Measurements from ENCODE around the gene SH2D1A. TPM values are rescaled to one million over a fixed set of nuclear protein-coding genes. Genes with fewer than 3 reads are reported as not detected.

The SH2D1A gene
- total and polyA plus RNA-seq, 2 donors from 2014 or later: 2.7 TPM; not detected in 1

DNA sequence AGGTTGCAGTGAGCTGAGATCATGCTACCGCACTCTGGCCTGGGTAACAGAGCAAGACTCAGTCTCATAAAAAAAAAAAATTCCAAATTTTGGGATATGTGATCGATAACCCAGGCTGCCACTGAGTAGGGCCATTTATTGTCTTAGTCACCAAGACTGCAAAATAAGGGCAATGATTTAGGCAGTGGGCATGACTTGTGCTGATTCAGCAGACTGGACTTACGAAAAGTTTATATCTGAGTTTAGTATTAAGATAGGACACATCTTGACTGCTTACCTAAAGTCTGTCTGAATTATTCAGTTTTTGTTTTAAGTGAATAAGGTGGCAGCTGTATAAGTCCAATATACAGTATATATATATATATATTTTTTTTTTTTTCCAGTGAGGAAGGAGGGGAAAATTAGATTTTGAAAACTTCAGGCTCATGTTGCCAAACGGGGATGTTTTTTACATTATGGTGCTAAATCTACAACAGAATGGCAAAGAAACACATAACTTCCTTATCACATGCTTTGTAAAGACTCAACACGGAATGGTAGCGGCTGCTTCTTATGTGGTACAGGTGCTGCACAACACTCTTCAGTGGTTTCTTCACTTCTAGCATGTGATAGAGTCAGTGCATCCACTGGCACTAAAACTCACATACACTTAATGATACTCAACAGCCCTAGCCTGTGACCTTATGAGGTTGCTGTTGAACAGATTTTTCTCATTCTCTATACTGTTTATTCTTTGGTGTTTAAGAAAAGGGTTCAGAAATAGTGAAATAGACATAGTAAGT is 7.4 kb upstream of the SH2D1A start:
- DNase-seq: no peak
- TF ChIP-seq, protein P1, sequence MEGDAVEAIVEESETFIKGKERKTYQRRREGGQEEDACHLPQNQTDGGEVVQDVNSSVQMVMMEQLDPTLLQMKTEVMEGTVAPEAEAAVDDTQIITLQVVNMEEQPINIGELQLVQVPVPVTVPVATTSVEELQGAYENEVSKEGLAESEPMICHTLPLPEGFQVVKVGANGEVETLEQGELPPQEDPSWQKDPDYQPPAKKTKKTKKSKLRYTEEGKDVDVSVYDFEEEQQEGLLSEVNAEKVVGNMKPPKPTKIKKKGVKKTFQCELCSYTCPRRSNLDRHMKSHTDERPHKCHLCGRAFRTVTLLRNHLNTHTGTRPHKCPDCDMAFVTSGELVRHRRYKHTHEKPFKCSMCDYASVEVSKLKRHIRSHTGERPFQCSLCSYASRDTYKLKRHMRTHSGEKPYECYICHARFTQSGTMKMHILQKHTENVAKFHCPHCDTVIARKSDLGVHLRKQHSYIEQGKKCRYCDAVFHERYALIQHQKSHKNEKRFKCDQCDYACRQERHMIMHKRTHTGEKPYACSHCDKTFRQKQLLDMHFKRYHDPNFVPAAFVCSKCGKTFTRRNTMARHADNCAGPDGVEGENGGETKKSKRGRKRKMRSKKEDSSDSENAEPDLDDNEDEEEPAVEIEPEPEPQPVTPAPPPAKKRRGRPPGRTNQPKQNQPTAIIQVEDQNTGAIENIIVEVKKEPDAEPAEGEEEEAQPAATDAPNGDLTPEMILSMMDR (IDR thresholded peaks at IDR 0.05; ENCODE audit: borderline replicate concordance, extremely low read depth, insufficient read depth): no peak
- Histone ChIP-seq H3K9me3 (ENCODE audit: control insufficient read depth in 2 of 3, insufficient read depth in 1 of 3, low read length in 3 of 3) (no peaks in the 10 kb centered on the region), H3K27ac (ENCODE audit: low read depth in 2 of 2, low read length in 2 of 2) (no peak overlapping the region), H3K4me3 (ENCODE audit: low read length in 3 of 3) (no peak overlapping the region), H3K9ac (ENCODE audit: low read length in 3 of 3) (no peak overlapping the region), H3K27me3 (ENCODE audit: control insufficient read depth, insufficient read depth, low read length) (no peaks in the 10 kb centered on the region), H3K4me1 (ENCODE audit: control insufficient read depth in 2 of 3, insufficient read depth in 2 of 3, low read depth in 1 of 3, low read length in 3 of 3) (no peaks in the 10 kb centered on the region), H3K36me3 (ENCODE audit: control insufficient read depth in 2 of 3, insufficient read depth in 3 of 3, low read length in 3 of 3) (no peaks in the 10 kb centered on the region)
- no peak for FAIRE-seq
- intact Hi-C loops (cut with DNase I): no loop called here

DNA sequence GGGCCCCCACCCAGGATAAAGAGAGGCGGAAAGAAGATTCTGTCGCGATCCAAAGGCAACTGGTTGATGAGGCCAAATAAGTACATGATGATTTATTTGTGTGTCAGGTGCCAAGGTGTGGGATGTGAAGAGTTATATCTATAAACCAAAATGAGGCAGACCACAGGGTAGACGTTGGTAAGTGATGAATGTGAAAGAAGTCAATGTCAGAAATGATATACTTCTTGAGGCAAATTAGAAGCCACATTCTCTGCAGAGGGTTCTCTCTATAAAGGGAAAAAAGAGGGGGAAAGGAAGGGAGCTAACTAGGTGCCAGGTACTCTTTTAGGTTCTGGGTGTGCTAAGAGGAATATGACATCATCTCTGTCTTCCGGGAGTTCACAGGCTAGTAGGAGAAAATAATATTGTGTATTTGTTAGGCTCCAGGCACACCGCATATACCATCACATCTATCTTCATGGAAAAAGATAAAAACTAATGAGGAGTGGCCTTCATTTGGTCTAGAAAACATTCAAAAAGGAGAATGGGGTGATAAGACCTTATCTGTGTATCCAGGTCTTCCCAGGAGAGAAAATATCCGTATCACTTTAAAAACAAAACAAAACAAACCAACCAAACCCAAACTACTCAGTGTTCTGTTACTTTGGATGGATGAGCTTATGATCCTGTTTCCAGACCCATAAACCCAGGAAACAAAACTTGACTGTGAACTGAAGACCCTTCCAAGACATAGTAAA is 4.8 kb upstream of the SH2D1A start:
- no peak for FAIRE-seq
- no peak for DNase-seq

DNA sequence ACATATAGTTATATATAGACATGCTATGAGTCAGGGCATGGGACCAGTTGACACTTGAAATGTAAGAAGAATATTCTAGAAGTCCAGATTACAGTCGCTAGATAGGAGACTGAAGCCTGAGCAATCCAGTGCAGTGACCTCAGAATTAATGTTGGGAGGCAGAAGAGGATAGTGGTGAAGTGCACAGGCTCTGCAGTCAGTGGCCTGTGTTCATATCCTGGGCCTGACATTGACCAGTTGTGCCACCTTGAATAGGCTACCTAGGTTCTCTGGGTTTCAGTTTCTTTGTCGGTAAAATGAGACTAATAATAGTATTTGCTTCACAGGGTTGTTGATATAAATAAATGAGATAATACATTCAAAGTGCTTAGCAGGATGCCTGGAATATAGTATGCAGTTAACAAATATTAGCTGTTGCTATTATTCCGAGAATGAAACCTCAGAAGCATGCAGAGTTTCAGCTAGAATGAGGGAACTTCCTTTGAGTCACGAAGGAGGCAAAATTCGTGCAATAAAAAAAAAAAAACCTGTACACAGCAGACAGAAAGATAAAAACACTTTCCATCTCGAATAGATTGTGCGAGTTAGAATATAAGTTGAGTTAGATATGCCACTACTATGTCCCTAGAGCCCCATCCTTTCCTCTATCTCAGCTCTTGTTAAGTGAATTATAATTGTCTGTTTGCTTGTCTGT is 4.0 kb upstream of the SH2D1A start:
- H3K4me3 ChIP-seq (ENCODE audit: low read length in 3 of 3): no peak overlapping the region
- DNase-seq (no peak), FAIRE-seq (no peak)
- H3K4me1 ChIP-seq (ENCODE audit: control insufficient read depth in 2 of 3, insufficient read depth in 2 of 3, low read depth in 1 of 3, low read length in 3 of 3): no peaks in the 10 kb centered on the region
- H3K9ac ChIP-seq (ENCODE audit: low read length in 3 of 3): no peak overlapping the region
- H3K27me3 ChIP-seq (ENCODE audit: control insufficient read depth, insufficient read depth, low read length): no peaks in the 10 kb centered on the region
- TF ChIP-seq, protein P1 (IDR thresholded peaks at IDR 0.05; ENCODE audit: borderline replicate concordance, extremely low read depth, insufficient read depth): no peak
- intact Hi-C loops (cut with DNase I): no loop called here
- no peak overlapping the region for H3K27ac ChIP-seq (ENCODE audit: low read depth in 2 of 2, low read length in 2 of 2)
- no peaks in the 10 kb centered on the region for H3K36me3 ChIP-seq (ENCODE audit: control insufficient read depth in 2 of 3, insufficient read depth in 3 of 3, low read length in 3 of 3)
- H3K9me3 ChIP-seq (ENCODE audit: control insufficient read depth in 2 of 3, insufficient read depth in 1 of 3, low read length in 3 of 3): no peaks in the 10 kb centered on the region

More for the DNA sequence above, 4.8 kb upstream of the SH2D1A start:
- Histone ChIP-seq H3K9ac (ENCODE audit: low read length in 3 of 3) (no peak overlapping the region), H3K36me3 (ENCODE audit: control insufficient read depth in 2 of 3, insufficient read depth in 3 of 3, low read length in 3 of 3) (no peaks in the 10 kb centered on the region), H3K9me3 (ENCODE audit: control insufficient read depth in 2 of 3, insufficient read depth in 1 of 3, low read length in 3 of 3) (no peaks in the 10 kb centered on the region), H3K4me1 (ENCODE audit: control insufficient read depth in 2 of 3, insufficient read depth in 2 of 3, low read depth in 1 of 3, low read length in 3 of 3) (no peaks in the 10 kb centered on the region), H3K4me3 (ENCODE audit: low read length in 3 of 3) (no peak overlapping the region), H3K27me3 (ENCODE audit: control insufficient read depth, insufficient read depth, low read length) (no peaks in the 10 kb centered on the region), H3K27ac (ENCODE audit: low read depth in 2 of 2, low read length in 2 of 2) (no peak overlapping the region)
- intact Hi-C loops (cut with DNase I): no loop called here
- TF ChIP-seq, protein P1 (IDR thresholded peaks at IDR 0.05; ENCODE audit: borderline replicate concordance, extremely low read depth, insufficient read depth): no peak

All from kidney (tissue), 14 donors.